D341Med (cell line): ENCODE results near the gene RTCA.
"Not testable (repeated sequence)": the region's sequence is repeated elsewhere in the genome, so short reads cannot be mapped to it uniquely, and the experiment has no call there.

Source experiments
- DNase-seq: peaks from one replicate; pipeline ENCODE4 v3.0.0; 2012; ENCODE audit warnings: low spot score

The RTCA gene

DNA sequence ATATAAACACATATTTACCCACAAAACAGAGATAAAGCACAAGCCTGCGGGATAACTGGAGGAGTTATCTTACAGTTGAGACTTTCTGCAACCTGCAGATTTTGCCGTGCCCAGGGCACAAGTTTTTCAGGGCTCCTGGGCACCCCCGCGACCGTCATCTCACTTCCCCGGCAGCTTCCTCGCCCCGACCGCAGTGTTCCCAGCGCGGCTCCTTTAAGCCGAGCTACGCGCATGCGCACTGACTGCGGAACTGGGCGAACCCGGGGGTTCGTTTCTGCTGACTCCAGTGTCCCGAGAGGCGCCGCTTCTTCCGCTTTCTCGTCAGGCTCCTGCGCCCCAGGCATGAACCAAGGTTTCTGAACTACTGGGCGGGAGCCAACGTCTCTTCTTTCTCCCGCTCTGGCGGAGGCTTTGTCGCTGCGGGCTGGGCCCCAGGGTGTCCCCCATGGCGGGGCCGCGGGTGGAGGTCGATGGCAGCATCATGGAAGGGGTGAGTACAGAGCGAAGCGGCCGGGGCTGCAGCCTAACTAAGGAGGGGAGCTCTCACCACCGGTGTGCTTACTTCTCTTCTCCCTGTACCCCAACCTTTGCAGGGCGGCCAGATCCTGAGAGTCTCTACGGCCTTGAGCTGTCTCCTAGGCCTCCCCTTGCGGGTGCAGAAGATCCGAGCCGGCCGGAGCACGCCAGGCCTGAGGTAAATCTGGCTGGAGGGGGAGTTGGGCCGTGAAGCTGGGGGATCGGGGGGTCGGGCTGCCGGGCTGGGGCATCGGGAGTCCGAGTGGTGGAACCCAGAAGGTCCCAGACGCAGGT, at the start of gene RTCA:
RTCA (plus strand) TSS at position 286 of the 810 bp plus-strand sequence; CDS start at position 446, 160 bp downstream.
- peak; percentile 96 for DNase-seq

DNA sequence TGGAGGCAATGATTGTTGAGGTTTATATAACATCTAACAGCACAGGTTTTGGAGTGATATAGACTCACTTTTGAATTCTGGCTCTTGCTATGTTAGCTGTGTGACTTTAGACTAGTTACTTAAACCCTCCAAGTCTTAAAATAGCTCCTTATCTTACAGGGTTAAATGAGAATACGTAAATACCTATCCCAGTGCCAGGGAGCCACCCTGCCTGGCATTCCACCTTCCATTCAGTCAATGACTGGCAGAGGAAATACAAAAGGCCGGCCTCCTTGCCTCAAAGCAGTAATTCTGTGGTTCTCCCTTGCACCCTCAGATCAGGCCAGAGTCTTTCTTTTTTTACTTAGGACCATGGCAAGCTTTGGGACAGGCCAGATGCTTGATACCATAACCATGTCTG, 48.2 kb upstream of the RTCA start:
- DNase-seq = no peak

DNA sequence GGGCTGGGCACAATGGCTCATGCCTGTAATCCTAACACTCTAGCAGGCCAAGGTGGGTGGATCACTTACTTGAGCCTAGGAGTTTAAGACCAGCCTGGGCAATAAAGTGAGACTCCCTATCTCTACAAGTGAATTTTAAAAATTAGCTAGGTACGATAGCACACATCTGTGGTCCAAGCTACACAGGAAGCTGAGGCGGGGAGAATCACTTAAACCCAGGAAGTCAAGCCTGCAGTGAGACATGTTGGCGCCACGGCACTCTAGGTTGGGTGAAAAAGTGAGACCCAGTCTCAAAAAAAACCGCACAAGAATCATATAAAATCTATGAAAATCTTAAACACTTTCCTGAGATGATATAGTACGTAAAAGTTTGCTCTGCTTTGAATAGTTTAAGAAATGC, 46.6 kb upstream of the RTCA start:
- no peak for DNase-seq

DNA sequence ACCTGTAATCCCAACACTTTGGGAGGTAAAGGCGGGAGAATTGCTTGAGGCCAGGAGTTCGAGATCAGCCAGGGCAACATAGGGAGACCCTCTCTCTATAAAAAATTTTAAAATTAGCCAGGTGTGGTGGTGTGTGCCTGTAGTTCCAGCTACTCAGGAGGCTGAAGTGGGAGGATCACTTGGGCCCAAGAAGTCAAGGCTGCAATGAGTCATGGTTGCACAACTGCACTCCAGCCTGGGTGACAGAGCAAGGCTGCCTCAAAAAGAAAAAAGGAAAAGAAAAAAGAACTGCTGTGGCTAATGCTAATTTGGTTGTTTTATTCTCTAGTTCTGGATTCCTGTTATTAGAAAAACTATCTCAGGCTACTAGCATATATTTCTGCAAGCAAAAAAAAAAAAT, 46.1 kb upstream of the RTCA start:
- DNase-seq = no peak

DNA sequence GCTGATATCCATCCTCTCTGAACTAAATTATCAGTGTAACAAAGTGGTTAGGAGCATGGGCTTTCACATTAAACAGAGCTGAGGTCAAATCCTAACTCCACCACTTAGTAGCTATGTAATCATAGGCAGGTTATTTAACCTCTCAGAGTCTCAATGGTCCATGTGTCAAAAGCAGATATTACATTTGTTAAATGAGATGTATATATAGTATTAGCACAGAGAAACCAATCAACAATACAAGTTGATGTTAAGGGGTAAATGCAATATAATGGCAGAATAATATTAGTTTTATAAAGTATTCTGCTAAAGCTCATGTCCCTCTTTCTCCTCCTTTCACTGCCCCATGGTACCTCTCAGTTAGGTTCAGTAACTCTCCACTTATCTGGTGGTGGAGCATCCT, 43.6 kb upstream of the RTCA start:
- DNase-seq = no peak

DNA sequence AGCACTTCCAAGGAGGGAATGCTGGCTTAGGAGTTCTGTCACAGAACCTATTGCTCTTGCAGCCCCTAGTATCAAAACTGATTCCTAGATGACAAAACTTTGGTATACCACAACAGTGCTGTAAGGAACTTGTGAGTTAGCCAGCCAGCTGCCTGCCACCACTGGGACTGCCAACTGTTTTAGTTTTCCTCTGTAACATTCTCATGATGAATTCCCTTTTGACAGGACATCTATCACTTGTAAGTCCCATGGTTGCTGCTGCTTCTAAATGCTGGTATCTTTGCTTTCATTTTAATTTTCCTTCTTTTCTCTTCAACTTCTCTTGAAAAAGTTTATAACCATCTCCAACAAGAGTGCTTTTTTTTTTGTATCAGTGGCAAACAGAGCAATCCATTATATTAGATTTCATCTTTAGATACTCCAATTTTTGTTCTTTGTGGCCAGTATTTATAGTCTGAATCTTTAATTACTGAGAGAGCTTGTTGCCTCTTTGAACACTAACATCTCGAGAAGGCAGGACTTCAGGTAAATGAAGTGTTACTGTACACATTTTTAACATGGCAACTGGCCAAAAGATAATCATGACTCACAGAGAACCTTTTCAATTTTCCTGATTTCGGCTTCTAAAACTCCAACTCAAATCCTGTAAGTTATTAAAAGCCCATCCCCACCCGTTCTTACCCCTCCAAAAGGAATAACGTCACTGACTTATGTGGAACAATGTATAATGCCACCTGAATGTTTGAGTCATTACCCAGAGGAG, 36.2 kb upstream of the RTCA start:
- no peak for DNase-seq

DNA sequence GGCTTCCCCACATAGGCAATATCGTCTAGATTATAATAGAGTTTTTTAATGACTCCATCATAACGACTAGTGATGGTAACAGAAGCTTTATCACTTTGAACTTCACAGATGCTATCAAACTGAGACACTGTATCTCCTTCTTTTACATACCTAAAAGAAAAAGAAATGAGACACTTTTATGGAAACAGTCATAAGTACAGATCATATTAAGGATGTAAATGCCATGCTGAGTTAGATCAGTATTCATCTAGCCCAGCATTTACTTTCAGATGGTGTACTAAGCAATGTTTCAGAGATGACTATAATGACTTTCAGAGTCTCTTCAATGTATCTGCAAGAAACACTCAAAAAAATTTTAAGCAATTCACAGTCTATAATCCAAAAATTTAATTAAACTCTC, 35.3 kb upstream of the RTCA start:
- DNase-seq = no peak

DNA sequence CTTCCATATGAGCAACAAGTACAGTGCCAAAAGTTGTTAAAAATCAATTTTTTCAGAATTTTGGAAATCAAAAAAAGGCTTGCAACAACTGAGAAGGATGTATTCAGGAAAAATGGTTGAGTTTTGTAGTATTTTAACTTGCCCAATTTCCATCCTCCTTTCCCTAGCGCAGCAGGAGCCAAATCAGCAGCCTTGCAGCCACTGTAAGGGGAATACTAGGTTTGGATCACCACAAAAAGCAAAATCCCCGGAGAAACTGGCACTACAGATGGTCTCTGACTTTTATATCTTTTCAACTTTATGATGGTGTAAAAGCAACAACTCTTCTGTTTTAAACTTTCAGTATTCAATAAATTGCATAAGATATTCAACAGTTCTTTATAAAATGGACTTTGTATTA, 34.3 kb upstream of the RTCA start:
- DNase-seq = no peak

DNA sequence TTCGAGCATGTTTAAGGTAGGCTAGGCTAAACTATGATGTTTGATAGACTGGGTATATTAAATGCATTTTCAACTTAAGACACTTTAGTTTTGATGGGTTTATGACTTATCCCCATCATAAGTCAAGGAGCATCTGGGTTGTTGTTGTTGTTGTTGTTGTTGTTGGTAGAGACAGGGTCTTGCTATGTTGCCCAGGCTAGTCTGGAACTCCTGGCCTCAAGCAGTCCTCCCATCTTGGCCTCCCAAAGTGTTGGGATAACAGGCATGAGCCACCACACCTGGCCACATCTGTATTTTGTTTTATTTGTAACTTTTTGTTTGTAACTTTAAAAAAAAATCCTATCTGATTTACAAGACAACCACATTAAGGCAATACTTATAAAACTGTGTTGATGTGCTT, 33.9 kb upstream of the RTCA start:
- DNase-seq = no peak

DNA sequence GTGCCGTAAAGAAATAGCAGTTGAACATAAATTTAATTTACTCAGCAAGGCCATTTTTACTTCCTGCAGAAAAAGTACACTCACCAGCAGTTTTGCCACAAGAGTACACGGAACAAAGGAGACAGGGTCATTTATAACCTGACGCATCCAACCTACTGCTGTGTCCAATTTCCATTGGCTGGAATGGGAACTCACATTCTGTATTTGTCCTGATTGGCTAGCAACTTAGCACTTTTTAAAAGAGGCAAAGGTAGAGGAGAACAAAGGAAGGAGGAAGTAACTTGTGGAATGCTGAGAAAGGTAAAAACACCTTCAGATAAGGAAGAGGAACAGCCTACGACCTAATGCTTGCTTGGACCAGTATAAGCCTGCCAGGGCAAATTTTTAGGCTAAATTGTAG, 32.5 kb upstream of the RTCA start:
- DNase-seq = not testable (repeated sequence)

DNA sequence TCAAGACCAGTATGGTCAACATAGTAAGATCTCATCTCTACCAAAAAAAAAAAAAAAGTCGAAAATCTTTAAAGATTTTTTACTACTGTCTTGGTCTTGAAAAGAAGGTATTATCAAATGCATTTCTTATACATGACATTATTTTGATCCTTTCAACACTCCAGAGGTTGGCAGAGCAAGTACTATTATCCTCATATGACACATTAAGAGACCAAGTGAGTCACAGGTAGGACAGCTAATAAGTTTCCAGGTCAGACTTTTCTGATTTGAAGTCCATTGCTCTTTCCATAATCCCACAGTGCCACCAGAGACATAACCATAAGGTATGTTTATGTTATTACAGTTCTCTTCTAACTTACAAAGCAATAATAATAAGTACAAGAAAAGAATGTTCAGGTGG, 31.6 kb upstream of the RTCA start:
- no peak for DNase-seq

DNA sequence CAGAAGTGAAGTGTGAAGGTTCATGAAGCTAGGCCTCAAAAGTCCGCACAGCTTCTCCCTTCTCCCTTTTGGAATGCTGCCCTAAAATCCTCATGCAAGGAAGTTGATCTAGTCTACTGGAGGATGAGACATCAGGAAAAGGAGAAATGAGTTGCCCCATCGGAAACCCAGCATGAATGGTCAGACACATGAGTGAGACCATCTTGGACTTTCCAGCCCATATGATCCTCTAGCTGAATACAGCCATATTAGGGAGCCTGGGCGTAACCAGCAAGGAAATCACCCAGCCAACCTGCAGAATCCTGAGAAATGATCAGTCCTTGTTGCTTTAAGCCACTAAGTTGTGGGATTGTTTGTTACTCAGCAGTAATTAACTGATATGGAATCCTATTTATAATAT, 28.9 kb upstream of the RTCA start:
- DNase-seq = no peak

DNA sequence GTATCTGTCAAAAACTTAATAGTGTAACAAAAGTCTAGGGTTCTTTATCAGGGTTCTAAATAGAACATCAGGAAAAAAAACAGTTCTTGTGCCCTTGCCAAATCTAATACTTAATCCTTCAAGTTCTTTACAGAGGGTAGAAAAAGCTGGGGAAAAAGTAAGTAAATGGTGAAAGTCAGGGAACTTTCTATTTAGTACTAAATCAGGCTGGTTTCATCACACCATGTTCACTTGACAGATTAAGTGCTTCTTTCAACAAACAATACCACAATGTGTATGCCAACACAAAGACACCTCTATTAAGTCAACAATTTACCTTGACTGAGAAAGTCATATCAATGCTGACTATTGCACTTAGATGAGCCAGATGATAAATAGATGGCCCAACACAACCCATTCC, 26.1 kb upstream of the RTCA start:
- DNase-seq = no peak

DNA sequence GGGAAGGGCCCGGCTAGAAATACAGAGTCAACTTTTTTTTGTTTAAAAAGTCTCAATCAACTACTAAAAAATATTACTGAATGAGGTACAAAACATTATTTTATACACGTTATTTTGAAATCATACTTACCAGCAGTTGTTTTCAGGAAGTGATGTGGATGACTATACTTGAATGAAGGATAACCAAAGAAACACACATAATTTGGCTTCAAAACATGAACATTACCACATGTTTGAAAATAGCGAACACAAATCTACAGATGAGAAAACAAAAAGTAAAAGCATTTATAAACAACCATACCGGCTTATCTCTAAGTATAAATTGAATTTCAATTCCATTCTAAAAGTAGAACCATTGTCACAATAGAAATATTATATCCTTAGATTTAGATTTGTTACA, 25.4 kb upstream of the RTCA start:
- no peak for DNase-seq

DNA sequence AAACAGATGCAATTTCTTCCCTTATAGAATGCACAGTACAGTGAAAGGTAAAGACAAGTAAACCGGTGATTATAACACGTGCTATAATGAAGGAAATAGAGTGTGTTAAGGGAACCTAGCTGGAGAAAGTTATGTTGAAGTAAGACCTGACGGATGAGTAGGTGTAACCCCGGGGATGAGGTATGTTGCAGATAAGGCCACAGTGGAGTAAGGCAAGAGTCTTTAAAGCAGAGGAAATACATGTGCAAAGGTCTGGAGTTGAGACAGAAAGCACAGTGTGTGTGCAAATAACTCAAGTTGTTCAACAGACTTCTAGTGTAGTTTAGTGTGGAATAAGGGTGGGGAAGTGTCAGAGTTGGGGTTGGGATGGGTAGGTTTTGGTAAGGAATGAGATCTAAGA, 19.3 kb upstream of the RTCA start:
- DNase-seq = no peak

DNA sequence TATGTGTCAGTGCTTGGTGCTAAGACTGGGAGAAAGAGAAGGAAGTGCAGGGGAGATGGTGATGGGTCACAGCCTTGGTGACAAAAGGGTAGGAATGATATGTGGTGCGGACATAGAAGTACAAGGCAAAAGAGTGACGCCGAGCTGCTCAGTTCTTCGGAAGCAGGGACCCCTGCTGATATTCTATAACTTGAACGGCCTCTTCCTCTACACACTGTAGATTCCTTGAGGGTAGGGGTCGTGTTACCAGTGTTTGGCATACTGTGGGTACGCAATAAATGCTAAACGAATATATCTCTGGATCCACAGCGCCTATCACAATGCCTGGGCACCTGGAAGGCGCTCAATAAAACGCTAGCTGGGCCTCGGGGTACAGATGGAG, 16.9 kb upstream of the RTCA start:
- DNase-seq = no peak

DNA sequence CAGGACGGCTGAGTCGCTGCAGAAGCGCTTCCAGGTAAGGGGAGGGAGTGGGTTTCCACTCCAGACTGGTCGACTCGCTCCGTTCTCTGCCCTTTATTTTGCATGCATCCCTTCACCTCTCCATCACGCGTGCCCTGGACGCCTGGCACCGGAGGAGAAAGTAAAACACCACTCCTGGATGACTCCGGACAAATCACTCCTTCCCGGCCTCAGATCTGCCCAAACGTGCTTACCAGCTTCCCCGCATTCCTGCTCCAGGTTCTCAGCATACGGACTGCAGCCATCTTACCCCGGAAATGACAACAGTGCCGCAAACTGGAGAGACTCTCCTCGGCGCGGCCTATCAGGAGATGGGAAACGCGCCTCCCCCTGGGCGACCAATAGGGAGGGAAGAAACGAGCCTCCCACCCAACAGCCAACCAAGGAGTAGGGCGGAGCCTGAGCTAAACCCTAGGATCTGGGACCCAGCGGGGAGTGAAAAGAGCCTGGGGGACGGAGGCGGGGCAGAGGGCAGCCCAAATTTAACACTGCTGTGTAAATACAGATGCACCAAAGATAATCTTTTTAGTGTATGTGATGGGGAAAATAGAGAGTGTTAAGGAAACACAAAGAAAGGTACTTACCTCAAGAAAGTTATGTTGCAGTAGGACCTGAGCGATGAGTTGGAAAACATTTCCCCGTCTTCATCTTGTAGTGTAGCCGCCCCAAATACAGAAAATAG, 16.3 kb upstream of the RTCA start, which contains the start of gene DBT:
DBT (minus strand) TSS at position 298 of the 721 bp plus-strand sequence; CDS start at position 284, 14 bp downstream.
- peak; percentile 95 for DNase-seq

DNA sequence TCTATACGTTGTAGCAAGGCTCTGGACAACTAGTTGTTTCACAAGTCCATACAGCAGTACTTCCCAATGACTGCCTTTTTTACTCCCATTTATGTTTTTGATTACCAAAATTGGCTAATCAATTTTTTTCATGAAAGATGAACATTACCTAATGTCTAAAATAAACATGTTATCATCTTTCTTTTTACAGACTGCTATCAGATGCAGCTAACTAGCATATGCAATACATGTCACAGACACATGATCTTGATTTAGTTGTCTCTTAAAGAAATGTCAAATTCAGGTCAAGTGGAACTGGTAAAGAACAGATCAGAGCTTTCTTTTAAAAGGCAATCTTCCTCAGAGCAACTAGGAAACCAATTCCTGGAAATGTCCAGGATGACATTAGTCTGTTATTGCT, 15.8 kb upstream of the RTCA start:
- no peak for DNase-seq

DNA sequence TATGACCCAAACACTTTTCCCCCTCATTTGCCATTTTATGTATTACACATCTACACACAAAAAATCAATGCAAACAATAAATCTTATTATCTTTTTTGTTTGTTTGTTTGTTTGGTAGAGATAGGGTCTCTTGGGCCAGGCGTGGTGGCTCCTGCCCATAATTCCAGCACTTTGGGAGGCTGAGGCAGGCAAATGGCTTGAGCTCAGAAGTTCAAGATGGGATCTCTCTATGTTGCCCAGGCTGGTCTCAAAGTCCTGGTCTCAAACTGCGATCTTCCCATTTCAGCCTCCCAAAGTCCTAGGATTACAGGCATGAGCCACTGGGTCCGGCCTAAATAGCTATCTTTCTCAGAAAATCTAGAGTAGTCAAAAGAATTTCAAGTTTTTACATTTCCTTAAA, 15.2 kb upstream of the RTCA start:
- DNase-seq = no peak

DNA sequence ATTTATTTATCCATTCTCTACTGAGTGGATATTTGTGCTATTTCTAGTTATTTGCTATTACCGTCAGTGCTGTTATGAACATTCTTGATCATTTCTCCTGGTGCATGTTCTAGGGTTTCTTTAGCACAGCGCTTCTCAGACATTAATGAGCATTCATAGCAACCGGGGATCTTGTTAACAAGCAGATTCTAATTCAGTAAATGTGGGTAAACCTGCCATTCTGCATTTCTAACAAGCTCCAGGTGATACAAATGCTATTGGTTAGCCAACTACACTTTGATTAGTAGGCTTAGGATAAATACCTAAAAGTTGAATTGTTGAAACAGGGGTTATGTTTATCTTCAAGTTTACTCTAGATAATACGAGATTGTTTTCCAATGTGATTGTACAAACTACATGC, 13.1 kb upstream of the RTCA start:
- DNase-seq = no peak

DNA sequence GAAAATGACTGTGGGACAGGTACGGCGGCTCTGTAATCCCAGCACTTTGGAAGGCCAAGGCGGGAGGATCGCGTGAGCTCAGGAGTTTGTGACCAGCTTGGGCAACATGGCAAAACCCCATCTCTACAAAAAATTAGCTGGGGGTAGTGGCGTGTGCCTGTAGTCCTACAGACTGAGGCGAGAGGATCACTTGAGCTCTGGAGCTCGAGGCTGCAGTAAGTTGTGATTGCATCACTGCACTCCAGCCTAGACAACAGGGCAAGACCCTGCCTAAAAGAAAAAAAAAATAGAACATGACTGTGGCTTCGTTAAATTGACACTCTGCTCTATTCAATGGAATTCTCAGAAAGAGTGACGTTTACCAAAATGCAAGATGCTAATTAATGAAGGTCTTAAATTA, 12.5 kb upstream of the RTCA start:
- DNase-seq = no peak

DNA sequence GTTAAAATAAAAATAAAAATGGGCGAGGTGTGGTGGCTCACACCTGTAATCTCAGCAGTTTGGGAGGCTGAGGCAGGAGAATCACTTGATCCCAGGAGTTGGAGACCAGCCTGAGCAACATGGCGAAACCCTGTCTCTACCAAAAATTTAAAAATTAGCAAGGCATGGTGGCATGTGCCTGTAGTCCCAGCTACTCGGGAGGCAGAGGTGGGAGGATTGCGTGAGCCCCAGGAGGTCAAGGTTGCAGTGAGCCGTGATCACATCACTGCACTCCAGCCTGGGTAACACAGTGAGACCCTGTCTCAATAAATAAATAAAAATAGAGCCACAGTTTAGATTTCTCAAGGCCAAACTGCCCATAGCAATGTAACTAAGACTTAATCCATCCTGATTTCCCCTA, 9.7 kb upstream of the RTCA start:
- DNase-seq = not testable (repeated sequence)

DNA sequence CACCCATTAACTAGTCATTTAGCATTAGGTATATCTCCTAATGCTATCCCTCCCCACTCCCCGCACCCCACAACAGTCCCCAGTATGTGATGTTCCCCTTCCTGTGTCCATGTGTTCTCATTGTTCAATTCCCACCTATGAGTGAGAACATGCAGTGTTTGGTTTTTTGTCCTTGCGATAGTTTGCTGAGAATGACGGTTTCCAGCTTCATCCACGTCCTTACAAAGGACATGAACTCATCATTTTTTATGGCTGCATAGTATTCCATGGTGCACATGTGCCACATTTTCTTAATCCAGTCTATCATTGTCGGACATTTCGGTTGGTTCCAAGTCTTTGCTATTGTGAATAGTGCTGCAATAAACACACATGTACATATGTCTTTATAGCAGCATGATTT, 7.6 kb upstream of the RTCA start:
- DNase-seq = not testable (repeated sequence)
